GM19455 (cell line): ENCODE measurements around the gene FRAT2.

ENCODE experiments used
- ATAC-seq: cut with Tn5 transposase; IDR thresholded peaks from one replicate; pipeline ENCODE4 v1.9.1; 2021; ENCODE audit not compliant: unreplicated experiment

The FRAT2 gene

GRCh38 chr10:97327348-97328294, 6.9 kb downstream of the FRAT2 start:
- no peak for ATAC-seq

- ATAC-seq: no peak
Observed at GRCh38 chr10:97325754-97326153, 8.8 kb downstream of the FRAT2 start.

- no peak for ATAC-seq
Observed at GRCh38 chr10:97323501-97323900, 11.0 kb downstream of the FRAT2 start.

- ATAC-seq: no peak
Observed at GRCh38 chr10:97321804-97322190, 12.7 kb downstream of the FRAT2 start.

GRCh38 chr10:97321032-97321803, 13.3 kb downstream of the FRAT2 start:
- ATAC-seq: no peak

GRCh38 chr10:97320480-97321031, 14.0 kb downstream of the FRAT2 start:
- ATAC-seq: no peak

- ATAC-seq: peak; percentile 34
Observed at GRCh38 chr10:97319671-97320479, 14.7 kb downstream of the FRAT2 start.

GRCh38 chr10:97318772-97319651, 15.5 kb downstream of the FRAT2 start, which contains the start of gene FRAT1:
TSS of gene FRAT1 (plus strand) at chr10:97319271. CDS start at chr10:97319454, 183 bp downstream.
- ATAC-seq: peak; percentile 81

- ATAC-seq: no peak
Observed at GRCh38 chr10:97314671-97315070, 19.9 kb downstream of the FRAT2 start.

GRCh38 chr10:97312897-97313296, 21.6 kb downstream of the FRAT2 start:
- no peak for ATAC-seq

- ATAC-seq: no peak
Observed at GRCh38 chr10:97311111-97311626, 23.4 kb downstream of the FRAT2 start.

- no peak for ATAC-seq
Observed at GRCh38 chr10:97307866-97308780, 26.4 kb downstream of the FRAT2 start.

GRCh38 chr10:97307441-97307840, 27.1 kb downstream of the FRAT2 start:
- ATAC-seq: no peak

- ATAC-seq: no peak
Observed at GRCh38 chr10:97302088-97302791, 32.3 kb downstream of the FRAT2 start.

GRCh38 chr10:97300980-97301379, 33.5 kb downstream of the FRAT2 start:
- no peak for ATAC-seq

GRCh38 chr10:97298223-97298571, 36.3 kb downstream of the FRAT2 start:
- no peak for ATAC-seq

GRCh38 chr10:97297556-97298222, 36.8 kb downstream of the FRAT2 start:
- no peak for ATAC-seq

GRCh38 chr10:97292862-97293198, 41.7 kb downstream of the FRAT2 start:
- ATAC-seq: no peak
